ENCODE measurements around the gene LIN9.
A peak's percentile ranks its signal among the peaks of the same experiment; 100 is the strongest.

Gene LIN9

DNA sequence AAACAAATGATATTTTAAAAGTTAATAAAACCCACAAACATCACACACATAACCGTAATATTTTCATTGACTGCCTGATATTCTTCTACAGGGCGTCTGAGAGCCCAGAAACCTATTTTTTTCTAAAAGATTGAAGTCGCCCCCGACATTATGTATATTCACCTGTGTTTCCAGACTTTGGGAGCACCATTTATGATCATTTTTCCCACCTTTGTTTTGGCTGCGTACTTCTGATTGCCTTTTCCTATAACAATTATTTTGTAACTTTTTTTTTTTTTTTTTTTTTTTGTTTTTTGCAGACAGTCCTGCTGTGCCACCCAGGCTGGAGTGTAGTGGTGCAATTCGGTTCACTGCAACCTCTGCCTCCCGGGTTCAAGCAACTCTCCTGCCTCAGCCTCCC lies 121.6 kb downstream of the LIN9 start:
- Histone ChIP-seq H3K36me3 (ENCODE audit: control insufficient read depth, insufficient read depth, low read length) (peaks cover under 1% of the 10 kb centered on the region), H3K4me3 (replicated peaks; ENCODE audit: low read depth, low read length) (peak overlapping the region; percentile 78), H3K27me3 (replicated peaks; ENCODE audit: control insufficient read depth, insufficient read depth, low read length) (no peaks in the 10 kb centered on the region)
- no peak for DNase-seq (ENCODE audit: extremely low read depth, insufficient read length)
- TF ChIP-seq, protein P1, sequence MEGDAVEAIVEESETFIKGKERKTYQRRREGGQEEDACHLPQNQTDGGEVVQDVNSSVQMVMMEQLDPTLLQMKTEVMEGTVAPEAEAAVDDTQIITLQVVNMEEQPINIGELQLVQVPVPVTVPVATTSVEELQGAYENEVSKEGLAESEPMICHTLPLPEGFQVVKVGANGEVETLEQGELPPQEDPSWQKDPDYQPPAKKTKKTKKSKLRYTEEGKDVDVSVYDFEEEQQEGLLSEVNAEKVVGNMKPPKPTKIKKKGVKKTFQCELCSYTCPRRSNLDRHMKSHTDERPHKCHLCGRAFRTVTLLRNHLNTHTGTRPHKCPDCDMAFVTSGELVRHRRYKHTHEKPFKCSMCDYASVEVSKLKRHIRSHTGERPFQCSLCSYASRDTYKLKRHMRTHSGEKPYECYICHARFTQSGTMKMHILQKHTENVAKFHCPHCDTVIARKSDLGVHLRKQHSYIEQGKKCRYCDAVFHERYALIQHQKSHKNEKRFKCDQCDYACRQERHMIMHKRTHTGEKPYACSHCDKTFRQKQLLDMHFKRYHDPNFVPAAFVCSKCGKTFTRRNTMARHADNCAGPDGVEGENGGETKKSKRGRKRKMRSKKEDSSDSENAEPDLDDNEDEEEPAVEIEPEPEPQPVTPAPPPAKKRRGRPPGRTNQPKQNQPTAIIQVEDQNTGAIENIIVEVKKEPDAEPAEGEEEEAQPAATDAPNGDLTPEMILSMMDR (IDR thresholded peaks at IDR 0.05; ENCODE audit: insufficient read depth, low read length, poor library complexity, severe bottlenecking) = no peak

DNA sequence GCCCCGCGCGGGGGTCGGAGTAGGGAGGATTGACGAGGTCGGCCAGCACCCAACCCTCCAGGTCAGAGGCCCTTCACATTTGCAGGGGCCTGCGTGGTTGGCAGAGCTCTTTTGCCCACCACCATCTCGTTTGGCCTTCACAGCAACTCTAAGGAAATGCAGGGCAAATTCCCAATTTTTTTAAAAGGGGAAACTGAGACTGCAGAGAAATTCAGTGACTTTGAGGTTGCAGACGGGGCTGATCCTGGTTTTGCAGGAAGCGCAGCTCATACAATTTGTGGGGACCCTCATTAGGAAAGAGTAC lies 122.0 kb downstream of the LIN9 start:
- Histone ChIP-seq H3K4me3 (replicated peaks; ENCODE audit: low read depth, low read length) (peak overlapping the region; percentile 78), H3K27me3 (replicated peaks; ENCODE audit: control insufficient read depth, insufficient read depth, low read length) (no peaks in the 10 kb centered on the region), H3K36me3 (ENCODE audit: control insufficient read depth, insufficient read depth, low read length) (peaks cover 1% of the 10 kb centered on the region)
- TF ChIP-seq, protein P1 (IDR thresholded peaks at IDR 0.05; ENCODE audit: insufficient read depth, low read length, poor library complexity, severe bottlenecking) = no peak
- DNase-seq (ENCODE audit: extremely low read depth, insufficient read length) = no peak

DNA sequence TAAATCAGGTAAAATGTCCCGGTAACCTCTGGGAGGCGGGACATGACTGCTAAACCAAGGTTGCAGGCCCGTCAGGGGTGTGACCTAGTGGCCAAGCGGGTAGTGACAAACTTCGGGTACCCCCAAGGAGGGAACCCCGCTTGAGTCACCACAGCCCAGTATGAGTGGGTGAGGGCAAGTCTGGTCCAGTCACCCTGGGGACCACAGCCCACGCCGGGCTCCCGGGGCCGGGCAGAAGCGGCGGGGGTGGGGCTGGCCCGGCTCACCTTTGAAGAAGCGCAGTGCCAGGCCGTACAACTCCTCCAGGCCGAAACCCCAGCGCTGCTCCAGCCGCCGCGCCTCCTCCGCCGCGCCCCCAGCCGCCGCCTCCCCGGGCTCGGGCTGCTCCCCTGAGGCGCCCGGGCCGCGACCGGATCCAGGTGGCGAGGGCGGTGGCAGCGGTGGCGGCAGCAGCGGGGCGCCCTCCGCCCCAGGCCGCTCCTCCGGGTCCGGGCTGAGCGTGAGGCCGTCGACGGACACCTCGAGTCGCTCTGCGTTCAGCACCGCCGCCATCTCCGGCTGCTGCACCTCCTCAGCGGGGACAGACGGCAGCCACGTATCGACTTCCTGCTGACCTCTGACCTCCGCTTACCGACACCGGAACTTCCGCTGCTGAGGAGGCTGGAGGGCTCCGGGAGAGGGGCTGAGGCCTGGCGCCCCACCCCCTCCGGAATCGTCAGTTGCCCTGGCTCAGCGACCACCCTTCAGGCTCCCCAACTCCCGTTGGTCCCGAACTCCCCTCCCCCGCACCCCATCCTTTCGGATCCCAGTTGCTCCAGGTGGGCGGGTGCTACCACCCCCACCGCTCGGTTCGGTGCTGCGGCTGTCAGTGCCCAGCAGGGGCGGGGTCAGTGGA lies 122.6 kb downstream of the LIN9 start, which contains the start of gene ACBD3:
Gene ACBD3 (minus strand): TSS at position 618 of the 895 bp plus-strand sequence. CDS start 66 bp downstream, at position 552.
- H3K27me3 ChIP-seq (replicated peaks; ENCODE audit: control insufficient read depth, insufficient read depth, low read length) = no peaks in the 10 kb centered on the region
- H3K4me3 ChIP-seq (replicated peaks; ENCODE audit: low read depth, low read length) = peak within 1 kb of the TSS; percentile 78
- H3K36me3 ChIP-seq (ENCODE audit: control insufficient read depth, insufficient read depth, low read length) = peaks cover 1% of the 10 kb centered on the region
- peak; percentile 85 for DNase-seq (ENCODE audit: extremely low read depth, insufficient read length)
- TF ChIP-seq, protein P1 (IDR thresholded peaks at IDR 0.05; ENCODE audit: insufficient read depth, low read length, poor library complexity, severe bottlenecking) = no peak

DNA sequence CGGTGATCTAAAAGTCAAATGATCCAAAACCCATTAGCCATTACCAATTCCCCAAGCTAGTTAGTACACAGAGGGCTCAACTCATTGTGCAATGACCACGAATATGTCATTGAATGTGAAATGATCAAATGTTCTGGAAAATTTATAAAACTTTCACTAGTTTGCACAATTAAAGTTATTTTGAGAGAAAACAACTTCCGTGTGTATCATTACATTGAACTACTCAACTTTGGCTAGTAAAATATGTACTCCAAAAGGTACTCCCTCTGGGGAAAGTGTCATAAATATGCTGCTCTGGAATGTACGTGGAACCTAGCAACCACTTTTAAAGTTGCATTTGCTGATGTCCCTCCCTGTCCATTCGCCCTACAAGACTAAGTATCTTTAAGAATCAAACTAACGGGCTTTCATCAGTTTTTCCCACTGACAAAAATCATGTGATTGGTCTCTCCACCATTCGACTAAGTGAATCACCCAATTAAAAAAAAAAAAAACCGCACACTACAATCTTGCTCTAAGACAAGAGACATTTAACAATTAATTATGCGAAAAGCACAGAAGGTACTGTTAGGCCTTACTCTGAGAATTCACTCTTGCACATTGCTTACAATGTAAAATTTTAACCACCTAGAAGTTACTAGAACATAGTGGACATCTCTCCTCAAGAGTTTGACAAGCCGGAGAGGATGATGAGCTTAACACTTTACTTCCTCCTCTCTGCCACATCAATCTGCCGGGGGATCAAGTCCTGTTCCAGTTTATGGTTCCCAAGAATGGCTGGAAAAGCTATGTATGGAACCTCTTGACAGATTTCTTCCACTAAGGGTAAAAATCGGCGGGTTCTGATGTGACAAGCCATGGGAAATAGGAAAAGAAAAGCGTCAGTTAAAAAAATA lies 123.6 kb downstream of the LIN9 start:
- H3K27me3 ChIP-seq (replicated peaks; ENCODE audit: control insufficient read depth, insufficient read depth, low read length) = no peaks in the 10 kb centered on the region
- H3K36me3 ChIP-seq (ENCODE audit: control insufficient read depth, insufficient read depth, low read length) = peaks cover 1% of the 10 kb centered on the region
- TF ChIP-seq, protein P1 (IDR thresholded peaks at IDR 0.05; ENCODE audit: insufficient read depth, low read length, poor library complexity, severe bottlenecking) = no peak
- peak overlapping the region; percentile 78 for H3K4me3 ChIP-seq (replicated peaks; ENCODE audit: low read depth, low read length)
- DNase-seq (ENCODE audit: extremely low read depth, insufficient read length) = no peak

DNA sequence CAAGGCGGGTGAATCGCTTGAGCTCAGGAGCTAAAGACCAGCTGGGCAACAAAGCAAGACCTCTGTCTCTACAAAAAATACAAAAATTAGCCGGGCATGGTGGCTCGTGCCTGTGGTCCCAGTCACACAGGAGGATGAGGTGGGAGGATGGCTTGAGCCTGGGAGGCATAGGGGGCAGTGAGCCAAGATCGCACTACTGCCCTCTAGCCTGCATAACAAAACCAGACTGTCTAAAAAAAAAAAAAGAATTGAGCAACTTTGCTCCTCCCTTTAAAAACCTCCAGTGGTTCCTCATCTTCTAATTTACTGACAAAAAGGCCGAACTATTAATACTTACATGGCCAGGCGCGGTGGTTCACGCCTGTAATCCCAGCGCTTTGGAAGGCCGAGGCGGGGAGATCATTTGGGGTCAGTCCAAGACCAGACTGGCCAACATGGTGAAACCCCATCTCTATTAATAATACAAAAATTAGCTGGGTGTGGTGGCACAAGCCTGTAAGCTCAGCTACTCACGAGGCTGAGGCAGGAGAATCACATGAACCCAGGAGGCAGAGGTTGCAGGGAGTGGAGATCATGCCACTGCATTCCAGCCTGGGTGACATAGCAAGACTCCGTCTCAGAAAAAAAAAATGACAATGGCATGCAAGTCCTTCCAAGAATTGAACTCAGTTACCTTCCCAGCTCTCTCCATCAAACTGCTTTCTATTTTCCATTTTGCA lies 126.8 kb downstream of the LIN9 start:
- no peaks in the 10 kb centered on the region for H3K27me3 ChIP-seq (replicated peaks; ENCODE audit: control insufficient read depth, insufficient read depth, low read length)
- peak; percentile 25 for DNase-seq (ENCODE audit: extremely low read depth, insufficient read length)
- no peak overlapping the region for H3K4me3 ChIP-seq (replicated peaks; ENCODE audit: low read depth, low read length)
- peaks cover 1% of the 10 kb centered on the region for H3K36me3 ChIP-seq (ENCODE audit: control insufficient read depth, insufficient read depth, low read length)
- TF ChIP-seq, protein P1 (IDR thresholded peaks at IDR 0.05; ENCODE audit: insufficient read depth, low read length, poor library complexity, severe bottlenecking) = peak; percentile 52

Data from GM06990 (cell line).